Kidney epithelial cell (primary cell): ENCODE results near the gene DUOX2. TPM values are rescaled to one million over a fixed set of nuclear protein-coding genes. Genes with fewer than 3 reads are reported as not detected.
A peak's percentile ranks its signal among the peaks of the same experiment; 100 is the strongest.

Experiments
- DNase-seq: peaks from one replicate; pipeline ENCODE4 v3.0.0-alpha.2; 2010; ENCODE audit warnings: low read depth
- H3K27me3 ChIP-seq: 2 replicates; pipeline ENCODE4 v1.6.0; 2011; ENCODE audit warnings: low read length; ENCODE audit not compliant: control insufficient read depth, insufficient read depth
- H3K36me3 ChIP-seq: 2 replicates; pipeline ENCODE4 v1.5.1; 2011; ENCODE audit warnings: low read length; ENCODE audit not compliant: control insufficient read depth, insufficient read depth
- H3K4me3 ChIP-seq: 2 replicates; pipeline ENCODE4 v1.5.1; 2011; ENCODE audit warnings: low read depth, mild to moderate bottlenecking, control low read depth, low read length
- CTCF ChIP-seq: IDR thresholded peaks from 2 replicates; pipeline ENCODE4 v1.5.1; 2011; ENCODE audit warnings: mild to moderate bottlenecking, moderate library complexity, low read length, control low read depth, inconsistent platforms; ENCODE audit not compliant: insufficient read depth, poor library complexity, severe bottlenecking
- total RNA-seq: library from RNA; depleted of rRNA; stranded (reverse); fragments of >200 nt; gene quantifications from 2 replicates; pipeline ENCODE4 v1.2.3, GENCODE V29; 2015

DUOX2 gene
- 0.08 and 0.14 TPM in 2 replicates for total RNA-seq

- no peak for DNase-seq
- H3K36me3 ChIP-seq = no peaks in the 10 kb centered on the region
- H3K4me3 ChIP-seq = no peak within 1 kb of the TSS
- no peak for TF ChIP-seq CTCF
- peaks cover 81% of the 10 kb centered on the region for H3K27me3 ChIP-seq
These were observed at the start of gene DUOX2, which contains the start of gene DUOXA2 for GRCh38 chr15:45114076-45114750. Gene DUOX2 (minus strand): TSS chr15:45114172. CDS start chr15:45113411, 761 bp downstream. Gene DUOXA2 (plus strand): TSS chr15:45114326. CDS start chr15:45114606, 280 bp downstream.

- H3K36me3 ChIP-seq = no peaks in the 10 kb centered on the region
- H3K27me3 ChIP-seq = no peaks in the 10 kb centered on the region
- no peak for TF ChIP-seq CTCF
- no peak for DNase-seq
- no peak overlapping the region for H3K4me3 ChIP-seq
These were observed 49.5 kb upstream of the DUOX2 start for GRCh38 chr15:45163508-45163856.

- no peaks in the 10 kb centered on the region for H3K27me3 ChIP-seq
- H3K4me3 ChIP-seq = no peak overlapping the region
- peak; percentile 37 for DNase-seq
- peak; percentile 97 for TF ChIP-seq CTCF
- H3K36me3 ChIP-seq = no peaks in the 10 kb centered on the region
These were observed 49.0 kb upstream of the DUOX2 start for GRCh38 chr15:45162771-45163507.

- H3K36me3 ChIP-seq = no peaks in the 10 kb centered on the region
- no peaks in the 10 kb centered on the region for H3K27me3 ChIP-seq
- DNase-seq = no peak
- no peak for TF ChIP-seq CTCF
- no peak overlapping the region for H3K4me3 ChIP-seq
These were observed 47.7 kb upstream of the DUOX2 start for GRCh38 chr15:45161666-45162065.

- DNase-seq = peak; percentile 31
- Histone ChIP-seq H3K4me3 (no peak overlapping the region), H3K27me3 (no peaks in the 10 kb centered on the region), H3K36me3 (no peaks in the 10 kb centered on the region)
- TF ChIP-seq CTCF = no peak
These were observed 44.0 kb upstream of the DUOX2 start for GRCh38 chr15:45157974-45158373.
